Keratinocyte (primary cell): ENCODE measurements around the gene FLT3. TPM values are rescaled to one million over a fixed set of nuclear protein-coding genes. Genes with fewer than 3 reads are reported as not detected.

Experiments
- DNase-seq: peaks from one replicate; pipeline ENCODE4 v3.0.0-alpha.2; 2011; ENCODE audit warnings: low read depth, missing footprints, low spot score
- FAIRE-seq: peaks from 2 replicates; lab custom pipeline; 2011; peaks lifted over from hg19 to GRCh38; lab: Jason Lieb, UNC
- H2AFZ ChIP-seq: 2 replicates; pipeline ENCODE4 v1.6.0; 2012; ENCODE audit warnings: low read length, control low read depth, inconsistent platforms; ENCODE audit not compliant: control insufficient read depth
- H3K27ac ChIP-seq: 2 replicates; pipeline ENCODE4 v1.5.1; 2011; ENCODE audit warnings: low read length; ENCODE audit not compliant: control insufficient read depth, insufficient read depth
- H3K27me3 ChIP-seq: 3 replicates; pipeline ENCODE4 v1.6.0; 2011; ENCODE audit warnings: low read length; ENCODE audit not compliant: control insufficient read depth, insufficient read depth; ENCODE audit errors: extremely low read depth
- H3K36me3 ChIP-seq, 2 experiments: 2 replicates in 1 of 2; 3 replicates in 1 of 2; pipeline ENCODE4 v1.5.1; 2011; ENCODE audit warnings: low read length in 2 of 2, mild to moderate bottlenecking in 1 of 2; ENCODE audit not compliant: control insufficient read depth in 2 of 2, insufficient read depth in 2 of 2; ENCODE audit errors: extremely low read depth in 1 of 2
- H3K4me1 ChIP-seq: 3 replicates; pipeline ENCODE4 v1.5.1; 2011; ENCODE audit warnings: low read length; ENCODE audit not compliant: control insufficient read depth, insufficient read depth; ENCODE audit errors: extremely low read depth
- H3K4me2 ChIP-seq: 3 replicates; pipeline ENCODE4 v1.6.0; 2011; ENCODE audit warnings: low read depth, low read length; ENCODE audit not compliant: control insufficient read depth, insufficient read depth; ENCODE audit errors: extremely low read depth
- H3K4me3 ChIP-seq, 3 experiments: fragments of 200-600 bp in 1 of 3; sonication (generic) in 1 of 3; 2 replicates in 2 of 3; 3 replicates in 1 of 3; pipeline ENCODE4 v1.5.1; 2011 to 2016; ENCODE audit warnings: low read length in 3 of 3, mild to moderate bottlenecking in 3 of 3, control low read depth in 2 of 3, inconsistent platforms in 1 of 3, low read depth in 1 of 3, mixed read lengths in 1 of 3, mixed run types in 1 of 3, moderate library complexity in 1 of 3; ENCODE audit not compliant: control insufficient read depth in 2 of 3, insufficient read depth in 2 of 3; ENCODE audit errors: extremely low read depth in 1 of 3
- H3K79me2 ChIP-seq: 2 replicates; pipeline ENCODE4 v1.6.0; 2012; ENCODE audit warnings: low read length; ENCODE audit not compliant: control insufficient read depth, insufficient read depth
- H3K9ac ChIP-seq: 3 replicates; pipeline ENCODE4 v1.6.0; 2011; ENCODE audit warnings: low read length; ENCODE audit not compliant: control insufficient read depth, insufficient read depth; ENCODE audit errors: extremely low read depth
- H3K9me1 ChIP-seq: 3 replicates; pipeline ENCODE4 v1.6.0; 2011; ENCODE audit warnings: low read length; ENCODE audit not compliant: control insufficient read depth, insufficient read depth; ENCODE audit errors: extremely low read depth
- H3K9me3 ChIP-seq: 2 replicates; pipeline ENCODE4 v1.5.1; 2012; ENCODE audit warnings: low read depth, low read length; ENCODE audit not compliant: control insufficient read depth
- H4K20me1 ChIP-seq: 3 replicates; pipeline ENCODE4 v1.6.0; 2011; ENCODE audit warnings: low read length; ENCODE audit not compliant: control insufficient read depth, insufficient read depth; ENCODE audit errors: extremely low read depth
- EZH2 ChIP-seq: IDR thresholded peaks from one replicate; pipeline ENCODE4 v1.6.1; 2012; ENCODE audit warnings: inconsistent platforms, mild to moderate bottlenecking, low read length, moderate library complexity
- dilution Hi-C: fragments of 300-500 bp; cut with MboI; formaldehyde crosslinking; loops from one replicate; pipeline ENCODE4 v1.7.0; 2020; ENCODE audit warnings: low sequenced_read_pairs; ENCODE audit not compliant: extremely low pct_ligation_motif_present
- polyA plus RNA-seq, 5 experiments: library from polyadenylated mRNA; depleted of rRNA in 3 of 5; stranded (reverse) in 3 of 5; stranded (forward) in 1 of 5; unstranded in 1 of 5; fragments of >200 nt; gene quantifications; 1 replicate in 1 of 5; 2 replicates in 3 of 5; 3 replicates in 1 of 5; pipeline versions ENCODE4 v1.2.1 to v1.2.3, GENCODE V29; 2011 to 2012; ENCODE audit warnings: missing spikeins in 2 of 5, low read depth in 1 of 5, low replicate concordance in 1 of 5
- TF ChIP-seq, protein P1 (sequence below), 3 experiments: IDR thresholded peaks in 1 of 3; conservative IDR thresholded peaks in 1 of 3; optimal IDR thresholded peaks in 1 of 3; 2 replicates in 2 of 3; 3 replicates in 1 of 3; pipeline versions ENCODE3 to v1.5.1; 2011; ENCODE audit warnings: low read length in 3 of 3, mild to moderate bottlenecking in 3 of 3, moderate library complexity in 2 of 3, control low read depth in 1 of 3, inconsistent platforms in 1 of 3; ENCODE audit not compliant: insufficient read depth in 2 of 3; ENCODE audit errors: extremely low read depth in 1 of 3

Gene FLT3
- polyA plus RNA-seq, 1 donor (not counting 4 experiments of a cell fraction or from before 2014, with no cell fraction given) = not detected

DNA sequence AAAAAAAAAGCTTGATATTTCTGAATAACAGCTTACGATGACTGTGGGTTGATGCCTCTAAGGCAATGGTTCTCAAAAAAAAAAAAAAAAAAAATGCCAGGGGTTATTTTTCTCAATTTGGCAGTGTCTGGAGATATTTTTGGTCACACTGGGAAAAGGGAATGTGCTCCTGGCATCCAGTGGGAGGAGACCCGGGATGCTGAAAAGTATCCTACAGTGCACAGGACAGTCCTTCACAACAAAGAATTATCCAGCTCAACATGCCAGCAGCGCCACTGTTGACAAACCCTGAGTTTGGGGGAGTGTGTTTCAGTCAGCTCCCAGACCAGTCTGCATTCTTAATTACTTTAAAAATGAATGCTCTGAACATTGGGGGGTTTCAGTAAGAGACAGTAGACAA lies 54.5 kb downstream of the FLT3 start:
- H3K9me1 ChIP-seq = no peaks in the 10 kb centered on the region
- no peak for DNase-seq
- H3K4me2 ChIP-seq = no peak overlapping the region
- no peak for TF ChIP-seq EZH2
- TF ChIP-seq, protein P1, sequence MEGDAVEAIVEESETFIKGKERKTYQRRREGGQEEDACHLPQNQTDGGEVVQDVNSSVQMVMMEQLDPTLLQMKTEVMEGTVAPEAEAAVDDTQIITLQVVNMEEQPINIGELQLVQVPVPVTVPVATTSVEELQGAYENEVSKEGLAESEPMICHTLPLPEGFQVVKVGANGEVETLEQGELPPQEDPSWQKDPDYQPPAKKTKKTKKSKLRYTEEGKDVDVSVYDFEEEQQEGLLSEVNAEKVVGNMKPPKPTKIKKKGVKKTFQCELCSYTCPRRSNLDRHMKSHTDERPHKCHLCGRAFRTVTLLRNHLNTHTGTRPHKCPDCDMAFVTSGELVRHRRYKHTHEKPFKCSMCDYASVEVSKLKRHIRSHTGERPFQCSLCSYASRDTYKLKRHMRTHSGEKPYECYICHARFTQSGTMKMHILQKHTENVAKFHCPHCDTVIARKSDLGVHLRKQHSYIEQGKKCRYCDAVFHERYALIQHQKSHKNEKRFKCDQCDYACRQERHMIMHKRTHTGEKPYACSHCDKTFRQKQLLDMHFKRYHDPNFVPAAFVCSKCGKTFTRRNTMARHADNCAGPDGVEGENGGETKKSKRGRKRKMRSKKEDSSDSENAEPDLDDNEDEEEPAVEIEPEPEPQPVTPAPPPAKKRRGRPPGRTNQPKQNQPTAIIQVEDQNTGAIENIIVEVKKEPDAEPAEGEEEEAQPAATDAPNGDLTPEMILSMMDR (optimal IDR thresholded peaks at IDR 0.05 in 1 of 3, IDR thresholded peaks at IDR 0.05 in 1 of 3, conservative IDR thresholded peaks at IDR 0.05 in 1 of 3; ENCODE audit: extremely low read depth in 1 of 3, insufficient read depth in 2 of 3, low read length in 3 of 3) = no peak
- no peaks in the 10 kb centered on the region for H3K36me3 ChIP-seq
- no peak overlapping the region for H3K27ac ChIP-seq
- H3K9me3 ChIP-seq = no peaks in the 10 kb centered on the region
- FAIRE-seq = no peak
- no peak overlapping the region for H3K9ac ChIP-seq
- H4K20me1 ChIP-seq = no peaks in the 10 kb centered on the region
- H3K79me2 ChIP-seq = no peaks in the 10 kb centered on the region
- H2AFZ ChIP-seq = no peak overlapping the region
- dilution Hi-C loops = no loop called here
- no peak overlapping the region for H3K4me3 ChIP-seq
- H3K27me3 ChIP-seq = peaks cover 7% of the 10 kb centered on the region
- no peaks in the 10 kb centered on the region for H3K4me1 ChIP-seq

GRCh38 chr13:28044608-28045007 lies 55.8 kb downstream of the FLT3 start:
- H3K4me1 ChIP-seq = no peaks in the 10 kb centered on the region
- FAIRE-seq (no peak), DNase-seq (no peak)
- no peaks in the 10 kb centered on the region for H3K9me1 ChIP-seq
- H3K9me3 ChIP-seq = no peaks in the 10 kb centered on the region
- H3K4me3 ChIP-seq = no peak overlapping the region
- peaks cover 7% of the 10 kb centered on the region for H3K27me3 ChIP-seq
- dilution Hi-C loops = no loop called here
- H2AFZ ChIP-seq = no peak overlapping the region
- no peaks in the 10 kb centered on the region for H4K20me1 ChIP-seq
- no peaks in the 10 kb centered on the region for H3K79me2 ChIP-seq
- H3K36me3 ChIP-seq = no peaks in the 10 kb centered on the region
- TF ChIP-seq, protein P1 (optimal IDR thresholded peaks at IDR 0.05 in 1 of 3, IDR thresholded peaks at IDR 0.05 in 1 of 3, conservative IDR thresholded peaks at IDR 0.05 in 1 of 3; ENCODE audit: extremely low read depth in 1 of 3, insufficient read depth in 2 of 3, low read length in 3 of 3) = no peak
- TF ChIP-seq EZH2 = no peak
- no peak overlapping the region for H3K4me2 ChIP-seq
- H3K27ac ChIP-seq = no peak overlapping the region
- no peak overlapping the region for H3K9ac ChIP-seq
